ENCODE results near the gene TMEM94. TPM values are rescaled to one million over a fixed set of nuclear protein-coding genes. Genes with fewer than 3 reads are reported as not detected.

TMEM94 gene
- total and polyA plus RNA-seq, 2 of the 8 experiments (the other 6 are each of a cell fraction or from before 2014, with no cell fraction given), result 54.8 to 69.9 TPM

DNA sequence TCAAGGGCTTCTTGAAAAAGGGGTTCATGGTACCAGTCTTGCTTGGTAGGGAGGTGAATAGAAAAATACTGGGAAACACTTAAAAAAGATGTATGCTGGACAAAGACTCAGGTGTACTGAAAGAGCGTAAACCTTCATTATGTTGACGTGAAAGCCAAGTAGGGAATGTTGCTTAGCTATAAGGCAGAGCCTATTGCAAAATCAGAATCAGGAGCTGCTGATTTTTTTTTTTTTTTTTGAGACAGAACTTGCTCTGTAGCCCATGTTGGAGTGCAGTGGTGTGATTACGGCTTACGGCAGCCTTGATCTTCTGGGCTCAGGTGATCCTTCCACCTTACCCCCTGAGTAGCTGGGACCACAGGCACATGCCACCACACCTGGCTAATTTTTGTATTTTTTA, 3.9 kb downstream of the TMEM94 start (continued):
- TF ChIP-seq BRCA1 (IDR thresholded peaks at IDR 0.05; ENCODE audit: low read depth, low read length) (no peak), TAF1 (IDR thresholded peaks at IDR 0.05; ENCODE audit: low read depth, low read length) (no peak), MAX (IDR thresholded peaks at IDR 0.05) (no peak), POU5F1 (IDR thresholded peaks at IDR 0.05; ENCODE audit: low read depth, low read length) (no peak), SP1 (IDR thresholded peaks at IDR 0.05; ENCODE audit: low read depth, low read length) (no peak), CHD1 (IDR thresholded peaks at IDR 0.05; ENCODE audit: low read depth, low read length) (no peak), NRF1 (IDR thresholded peaks at IDR 0.05; ENCODE audit: low read depth, low read length) (no peak)

All from H1 (cell line).